WTC11 (cell line): ENCODE results near the gene TASP1. TPM values are rescaled to one million over a fixed set of nuclear protein-coding genes. Genes with fewer than 3 reads are reported as not detected.

Source experiments
- ATAC-seq: fragments of 200-7000 bp; cut with Tn5 transposase; 2 replicates; pipeline ENCODE4 v1.10.0; 2021; ENCODE audit warnings: mild to moderate bottlenecking, moderate library complexity
- CTCF ChIA-PET: fragments of 300-600 bp; sonication (Branson Sonifier 250); formaldehyde crosslinking; loops from one replicate; lab custom pipeline; 2021; ENCODE audit warnings: antibody characterized with exemption; lab: Charles Lee
- POLR2A ChIA-PET: fragments of 350-600 bp; sonication (Branson Sonifier 250); formaldehyde crosslinking; loops from one replicate; lab custom pipeline; 2021; ENCODE audit warnings: antibody characterized with exemption; lab: Charles Lee
- DNase-seq: peaks from one replicate; pipeline ENCODE4 v3.0.0; 2021; ENCODE audit warnings: low spot score
- H3K27ac Mint-ChIP-seq: 2 replicates; pipeline ENCODE4 v1.8.0; 2021; ENCODE audit warnings: mixed read lengths
- H3K27me3 Mint-ChIP-seq: 2 replicates; pipeline ENCODE4 v1.8.0; 2021; ENCODE audit warnings: low read depth, mild to moderate bottlenecking, moderate library complexity, mixed read lengths
- H3K36me3 Mint-ChIP-seq: 2 replicates; pipeline ENCODE4 v1.8.0; 2021; ENCODE audit warnings: mixed read lengths
- H3K4me1 Mint-ChIP-seq: 2 replicates; pipeline ENCODE4 v1.8.0; 2022; ENCODE audit warnings: mixed read lengths
- H3K4me3 Mint-ChIP-seq: 2 replicates; pipeline ENCODE4 v1.8.0; 2021; ENCODE audit warnings: mild to moderate bottlenecking, moderate library complexity, mixed read lengths
- H3K9me3 Mint-ChIP-seq: 2 replicates; pipeline ENCODE4 v1.8.0; 2021; ENCODE audit warnings: mixed read lengths
- CBFB ChIP-seq: sonication (generic); formaldehyde crosslinking; IDR thresholded peaks from 2 replicates; pipeline ENCODE4 v1.8.1; 2022; ENCODE audit warnings: mild to moderate bottlenecking, low read depth, missing genetic modification reagents
- E2F5 ChIP-seq: sonication (generic); formaldehyde crosslinking; IDR thresholded peaks from 2 replicates; pipeline ENCODE4 v1.8.1; 2022; ENCODE audit warnings: mild to moderate bottlenecking, moderate library complexity, missing genetic modification reagents
- EMX1 ChIP-seq: fragments of 250-450 bp; sonication (Bioruptor Pico); IDR thresholded peaks from 2 replicates; pipeline ENCODE4 v1.8.0; 2021; ENCODE audit warnings: mild to moderate bottlenecking
- IRF2 ChIP-seq: sonication (generic); formaldehyde crosslinking; IDR thresholded peaks from 2 replicates; pipeline ENCODE4 v1.8.0; 2022; ENCODE audit warnings: low read depth, missing genetic modification reagents, borderline replicate concordance
- KAT7 ChIP-seq: sonication (generic); formaldehyde crosslinking; IDR thresholded peaks from 2 replicates; pipeline ENCODE4 v1.8.1; 2023; ENCODE audit warnings: missing genetic modification reagents, mild to moderate bottlenecking, borderline replicate concordance
- NFE2L1 ChIP-seq: sonication (generic); formaldehyde crosslinking; IDR thresholded peaks from 2 replicates; pipeline ENCODE4 v1.8.1; 2023; ENCODE audit warnings: missing genetic modification reagents
- NFYB ChIP-seq: sonication (generic); formaldehyde crosslinking; conservative IDR thresholded peaks from 2 replicates; pipeline ENCODE4 v1.8.0; 2022; ENCODE audit warnings: low read depth, missing genetic modification reagents
- NR1H2 ChIP-seq: sonication (generic); formaldehyde crosslinking; IDR thresholded peaks from 2 replicates; pipeline ENCODE4 v1.9.0; 2021; ENCODE audit warnings: mild to moderate bottlenecking, moderate library complexity, missing genetic modification reagents
- OVOL2 ChIP-seq: fragments of 250-450 bp; sonication (Bioruptor Pico); IDR thresholded peaks from 2 replicates; pipeline ENCODE4 v1.9.0; 2021; ENCODE audit warnings: mild to moderate bottlenecking, borderline replicate concordance
- SOX15 ChIP-seq: fragments of 250-450 bp; sonication (Bioruptor Pico); IDR thresholded peaks from 2 replicates; pipeline ENCODE4 v1.9.0; 2021; ENCODE audit warnings: mild to moderate bottlenecking
- SP1 ChIP-seq: sonication (generic); formaldehyde crosslinking; conservative IDR thresholded peaks from 2 replicates; pipeline ENCODE4 v1.8.1; 2022; ENCODE audit warnings: missing genetic modification reagents
- TEAD4 ChIP-seq: sonication (generic); formaldehyde crosslinking; IDR thresholded peaks from 2 replicates; pipeline ENCODE4 v1.8.0; 2022; ENCODE audit warnings: mild to moderate bottlenecking, missing genetic modification reagents
- ZNF121 ChIP-seq: sonication (generic); formaldehyde crosslinking; IDR thresholded peaks from 2 replicates; pipeline ENCODE4 v1.8.0; 2023; ENCODE audit warnings: missing genetic modification reagents
- ZNF232 ChIP-seq: sonication (generic); formaldehyde crosslinking; IDR thresholded peaks from 2 replicates; pipeline ENCODE4 v1.8.0; 2022; ENCODE audit warnings: mild to moderate bottlenecking, missing genetic modification reagents
- ZNF317 ChIP-seq: sonication (generic); formaldehyde crosslinking; IDR thresholded peaks from 2 replicates; pipeline ENCODE4 v1.8.1; 2023; ENCODE audit warnings: low read depth, mild to moderate bottlenecking, moderate library complexity, missing genetic modification reagents, borderline replicate concordance
- ZNF396 ChIP-seq: fragments of 250-450 bp; sonication (Bioruptor Pico); IDR thresholded peaks from 2 replicates; pipeline ENCODE4 v1.8.0; 2021; ENCODE audit warnings: mild to moderate bottlenecking, moderate library complexity, borderline replicate concordance
- ZNF425 ChIP-seq: fragments of 250-450 bp; sonication (Bioruptor Pico); conservative IDR thresholded peaks from 2 replicates; pipeline ENCODE4 v1.9.0; 2021; ENCODE audit warnings: mild to moderate bottlenecking
- ZNF532 ChIP-seq: fragments of 250-450 bp; sonication (Bioruptor Pico); IDR thresholded peaks from 2 replicates; pipeline ENCODE4 v1.9.0; 2021; ENCODE audit warnings: mild to moderate bottlenecking, borderline replicate concordance
- total RNA-seq: library from RNA; stranded (reverse); gene quantifications from 3 replicates; pipeline ENCODE4 v1.2.3, GENCODE V29; 2021
- TF ChIP-seq, protein P1 (sequence below): sonication (generic); formaldehyde crosslinking; IDR thresholded peaks from 2 replicates; pipeline ENCODE4 v1.8.0; 2023; ENCODE audit warnings: missing genetic modification reagents

Gene TASP1
- total RNA-seq, 1 experiment from 2014 or later = 12.4 TPM

- CTCF ChIA-PET = interaction anchor here (0.9 kb wide), 1 partner anchor 117 kb away, joined by 3 read pairs; no protein-coding TSS in a partner anchor
- H3K27me3 Mint-ChIP-seq = no peaks in the 10 kb centered on the region
- ATAC-seq (no peak), DNase-seq (no peak)
- no peak for TF ChIP-seq IRF2 (CRISPR knock-in tag)
- H3K4me1 Mint-ChIP-seq = peaks cover 1% of the 10 kb centered on the region
- H3K4me3 Mint-ChIP-seq = no peak overlapping the region
- peaks cover 20% of the 10 kb centered on the region for H3K9me3 Mint-ChIP-seq
- no peak overlapping the region for H3K27ac Mint-ChIP-seq
- H3K36me3 Mint-ChIP-seq = peaks cover 22% of the 10 kb centered on the region
- POLR2A ChIA-PET = no interaction called here
Measured at GRCh38 chr20:13441388-13441787, 197.3 kb downstream of the TASP1 start.

GRCh38 chr20:13436530-13436929 is 202.2 kb downstream of the TASP1 start:
- peaks cover 22% of the 10 kb centered on the region for H3K36me3 Mint-ChIP-seq
- peaks cover 20% of the 10 kb centered on the region for H3K9me3 Mint-ChIP-seq
- CTCF ChIA-PET = interaction anchor here (1.2 to 1.8 kb wide), 2 partner anchors 22 to 112 kb away, joined by 4 read pairs; no protein-coding TSS in a partner anchor

DNA sequence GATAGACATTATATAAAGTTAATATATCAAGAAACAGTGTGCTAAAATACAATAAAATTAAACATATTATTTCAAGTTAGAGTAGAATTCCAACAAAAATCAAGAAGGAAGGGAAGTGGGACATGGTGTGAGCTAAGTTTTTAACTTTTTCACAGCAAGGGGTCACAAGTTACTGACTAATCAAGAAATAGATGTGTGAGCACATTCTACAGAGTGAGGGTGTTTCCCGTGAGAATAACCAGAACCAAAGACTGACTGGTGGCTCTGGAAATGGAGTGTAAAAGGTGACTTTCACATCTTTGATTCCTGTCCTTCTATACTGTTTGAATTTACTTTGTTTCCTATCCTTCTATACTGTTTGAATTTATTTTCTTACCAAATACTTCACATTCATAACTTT is 206.6 kb downstream of the TASP1 start:
- DNase-seq (no peak), ATAC-seq (no peak)
- no peak overlapping the region for H3K4me3 Mint-ChIP-seq
- H3K9me3 Mint-ChIP-seq = no peaks in the 10 kb centered on the region
- ChIA-PET CTCF (no interaction called here), POLR2A (no interaction called here)
- no peaks in the 10 kb centered on the region for H3K36me3 Mint-ChIP-seq
- H3K4me1 Mint-ChIP-seq = peaks cover 30% of the 10 kb centered on the region
- H3K27me3 Mint-ChIP-seq = no peaks in the 10 kb centered on the region
- H3K27ac Mint-ChIP-seq = no peak overlapping the region
- TF ChIP-seq CBFB (CRISPR knock-in tag) (no peak), ZNF396 (CRISPR knock-in tag) (no peak), ZNF121 (no peak), ZNF532 (CRISPR knock-in tag) (no peak), EMX1 (CRISPR knock-in tag) (no peak), NFE2L1 (no peak), ZNF425 (no peak), KAT7 (CRISPR knock-in tag) (no peak)
- TF ChIP-seq, protein P1, sequence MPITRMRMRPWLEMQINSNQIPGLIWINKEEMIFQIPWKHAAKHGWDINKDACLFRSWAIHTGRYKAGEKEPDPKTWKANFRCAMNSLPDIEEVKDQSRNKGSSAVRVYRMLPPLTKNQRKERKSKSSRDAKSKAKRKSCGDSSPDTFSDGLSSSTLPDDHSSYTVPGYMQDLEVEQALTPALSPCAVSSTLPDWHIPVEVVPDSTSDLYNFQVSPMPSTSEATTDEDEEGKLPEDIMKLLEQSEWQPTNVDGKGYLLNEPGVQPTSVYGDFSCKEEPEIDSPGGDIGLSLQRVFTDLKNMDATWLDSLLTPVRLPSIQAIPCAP = no peak

More at GRCh38 chr20:13436530-13436929, 202.2 kb downstream of the TASP1 start:
- Mint-ChIP-seq H3K27ac (no peak overlapping the region), H3K4me3 (no peak overlapping the region), H3K27me3 (no peaks in the 10 kb centered on the region), H3K4me1 (peaks cover 26% of the 10 kb centered on the region)
- POLR2A ChIA-PET = no interaction called here
- no peak for TF ChIP-seq NR1H2
- TF ChIP-seq SOX15 (CRISPR knock-in tag) = no peak
- TF ChIP-seq SP1 (CRISPR knock-in tag) = no peak
- no peak for TF ChIP-seq ZNF232 (CRISPR knock-in tag)
- TF ChIP-seq CBFB (CRISPR knock-in tag) = no peak
- TF ChIP-seq E2F5 (CRISPR knock-in tag) = no peak
- no peak for TF ChIP-seq TEAD4 (CRISPR knock-in tag)
- TF ChIP-seq KAT7 (CRISPR knock-in tag) = no peak
- TF ChIP-seq NFYB (CRISPR knock-in tag) = no peak
- TF ChIP-seq ZNF317 (CRISPR knock-in tag) = no peak
- TF ChIP-seq OVOL2 = no peak
- DNase-seq (no peak), ATAC-seq (no peak)
